ENCODE measurements around the gene C1orf159.

C1orf159 gene

DNA sequence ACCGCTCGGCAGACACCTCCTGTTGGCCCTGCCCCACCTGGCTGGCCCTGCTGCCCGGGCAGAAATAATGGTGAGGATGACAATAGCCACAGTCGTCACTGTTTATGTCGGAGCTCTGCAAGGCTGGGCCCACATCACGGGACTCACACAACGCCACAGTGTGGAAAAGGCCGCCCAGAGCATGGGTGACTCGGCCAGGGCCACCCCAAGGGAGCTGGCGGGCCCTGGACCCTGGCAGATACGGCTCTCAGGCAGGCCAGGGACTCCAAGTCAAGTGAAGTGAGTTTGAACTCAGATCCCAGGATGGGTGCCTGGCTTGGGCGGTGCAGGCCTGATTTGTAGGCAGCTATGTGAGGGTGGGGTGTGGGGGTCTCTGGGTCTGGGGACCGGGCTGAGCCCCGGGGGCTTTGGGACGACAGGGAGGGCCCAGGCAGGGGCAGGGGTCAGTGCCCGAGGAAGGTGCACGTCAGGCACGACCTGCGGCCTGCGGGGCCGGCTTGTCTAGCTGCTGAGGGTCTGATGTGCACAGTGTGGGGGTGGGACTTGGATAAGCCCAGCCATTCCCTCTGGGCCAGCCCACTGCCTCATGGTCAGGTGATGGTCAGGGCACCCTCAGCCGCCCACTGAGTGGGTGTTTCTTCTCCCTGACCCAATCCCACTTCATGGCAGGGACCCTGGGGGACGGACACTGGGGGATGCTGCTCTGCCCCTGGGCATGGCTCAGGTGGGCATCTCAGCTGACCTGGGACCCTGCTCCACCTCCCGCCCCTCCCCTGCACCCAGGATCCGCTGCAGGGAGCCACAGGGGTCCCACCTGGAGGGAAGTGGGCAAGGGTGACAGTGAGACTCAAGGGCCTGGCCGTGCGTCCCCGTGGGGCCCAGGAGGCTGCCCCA, 42.8 kb downstream of the C1orf159 start:
- no peak overlapping the region for H3K4me3 ChIP-seq (ENCODE audit: low read depth, low read length)
- DNase-seq (ENCODE audit: low read depth), result no peak
- TF ChIP-seq MYC (IDR thresholded peaks at IDR 0.05; ENCODE audit: low read depth, low read length) (no peak), POLR2A (IDR thresholded peaks at IDR 0.05; ENCODE audit: extremely low read depth, insufficient read length) (no peak)
- TF ChIP-seq, protein P1, sequence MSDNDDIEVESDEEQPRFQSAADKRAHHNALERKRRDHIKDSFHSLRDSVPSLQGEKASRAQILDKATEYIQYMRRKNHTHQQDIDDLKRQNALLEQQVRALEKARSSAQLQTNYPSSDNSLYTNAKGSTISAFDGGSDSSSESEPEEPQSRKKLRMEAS (IDR thresholded peaks at IDR 0.05; ENCODE audit: low read depth, low read length), result no peak
- TF ChIP-seq, protein P2, sequence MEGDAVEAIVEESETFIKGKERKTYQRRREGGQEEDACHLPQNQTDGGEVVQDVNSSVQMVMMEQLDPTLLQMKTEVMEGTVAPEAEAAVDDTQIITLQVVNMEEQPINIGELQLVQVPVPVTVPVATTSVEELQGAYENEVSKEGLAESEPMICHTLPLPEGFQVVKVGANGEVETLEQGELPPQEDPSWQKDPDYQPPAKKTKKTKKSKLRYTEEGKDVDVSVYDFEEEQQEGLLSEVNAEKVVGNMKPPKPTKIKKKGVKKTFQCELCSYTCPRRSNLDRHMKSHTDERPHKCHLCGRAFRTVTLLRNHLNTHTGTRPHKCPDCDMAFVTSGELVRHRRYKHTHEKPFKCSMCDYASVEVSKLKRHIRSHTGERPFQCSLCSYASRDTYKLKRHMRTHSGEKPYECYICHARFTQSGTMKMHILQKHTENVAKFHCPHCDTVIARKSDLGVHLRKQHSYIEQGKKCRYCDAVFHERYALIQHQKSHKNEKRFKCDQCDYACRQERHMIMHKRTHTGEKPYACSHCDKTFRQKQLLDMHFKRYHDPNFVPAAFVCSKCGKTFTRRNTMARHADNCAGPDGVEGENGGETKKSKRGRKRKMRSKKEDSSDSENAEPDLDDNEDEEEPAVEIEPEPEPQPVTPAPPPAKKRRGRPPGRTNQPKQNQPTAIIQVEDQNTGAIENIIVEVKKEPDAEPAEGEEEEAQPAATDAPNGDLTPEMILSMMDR (IDR thresholded peaks at IDR 0.05; ENCODE audit: low read depth, low read length), result no peak

DNA sequence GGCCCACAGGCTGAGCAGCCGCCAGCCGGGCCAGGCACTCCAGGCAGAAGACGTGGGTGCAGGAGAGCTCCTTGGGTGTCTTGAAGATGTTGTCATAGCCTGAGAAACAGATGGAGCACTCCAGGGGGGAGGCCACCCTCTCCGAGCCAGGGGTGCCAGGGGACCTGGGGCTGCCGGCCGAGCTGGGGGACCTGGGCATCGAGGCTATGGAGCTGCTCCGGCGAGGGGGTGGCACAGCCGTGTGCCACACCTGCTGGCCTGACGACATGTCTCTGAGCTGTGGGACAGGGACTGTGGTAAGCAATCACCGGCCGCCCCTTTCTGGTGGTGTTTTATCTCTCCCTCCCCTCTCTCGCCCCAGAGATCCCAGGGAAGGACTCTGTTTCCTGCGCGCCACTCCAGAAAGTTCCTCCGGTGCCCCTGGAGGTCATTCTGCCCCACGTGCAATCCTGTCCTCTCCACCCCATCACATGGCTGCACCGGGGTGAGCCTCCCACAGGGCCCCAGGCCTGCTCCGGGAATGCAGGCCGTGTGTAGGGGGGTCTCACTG, 43.5 kb downstream of the C1orf159 start:
- TF ChIP-seq MYC (IDR thresholded peaks at IDR 0.05; ENCODE audit: low read depth, low read length), result no peak
- no peak for TF ChIP-seq POLR2A (IDR thresholded peaks at IDR 0.05; ENCODE audit: extremely low read depth, insufficient read length)
- TF ChIP-seq, protein P2 (IDR thresholded peaks at IDR 0.05; ENCODE audit: low read depth, low read length), result no peak
- TF ChIP-seq, protein P1 (IDR thresholded peaks at IDR 0.05; ENCODE audit: low read depth, low read length), result no peak

DNA sequence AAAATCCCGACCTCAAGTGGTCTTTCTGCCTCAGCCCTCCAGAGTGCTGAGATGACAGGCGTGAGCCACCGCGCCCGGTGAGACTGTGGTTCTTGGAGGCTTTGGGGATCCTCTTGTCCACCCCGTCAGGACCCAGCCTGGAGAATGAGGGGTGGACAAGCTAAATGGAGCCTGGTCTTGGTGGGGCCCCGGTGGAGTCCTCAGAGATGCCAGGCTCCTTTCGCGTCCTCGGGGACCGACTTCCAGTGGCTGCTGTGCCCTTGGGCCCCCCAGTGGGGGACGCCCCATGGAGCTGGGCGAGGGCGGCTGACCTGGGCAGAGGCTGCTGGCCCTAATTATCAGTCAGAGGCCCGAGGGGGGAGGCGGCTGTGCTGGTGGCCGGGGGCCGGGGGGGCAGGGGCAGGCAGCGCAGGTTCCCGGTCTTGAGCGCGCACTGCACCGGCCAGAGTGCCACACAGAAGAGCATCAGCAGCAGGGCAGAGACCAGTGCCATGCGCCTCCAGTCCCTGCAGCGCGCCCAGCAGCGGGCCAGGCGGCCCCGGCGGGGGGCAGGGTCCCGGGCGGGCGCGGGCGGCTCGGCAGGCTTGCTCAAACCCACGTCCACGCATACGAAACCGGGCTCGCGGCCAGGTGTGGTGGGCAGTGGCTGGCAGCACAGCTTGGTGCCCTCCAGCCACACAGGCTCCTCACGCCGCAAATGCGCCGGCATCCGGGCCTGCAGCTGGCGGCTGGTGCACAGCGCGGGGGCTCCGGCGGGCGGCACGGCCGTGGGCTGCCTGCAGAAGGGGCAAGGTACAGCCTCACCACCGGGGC, 44.2 kb downstream of the C1orf159 start:
- TF ChIP-seq POLR2A (IDR thresholded peaks at IDR 0.05; ENCODE audit: extremely low read depth, insufficient read length), result no peak
- no peak for TF ChIP-seq MYC (IDR thresholded peaks at IDR 0.05; ENCODE audit: low read depth, low read length)
- TF ChIP-seq, protein P1 (IDR thresholded peaks at IDR 0.05; ENCODE audit: low read depth, low read length), result no peak
- TF ChIP-seq, protein P2 (IDR thresholded peaks at IDR 0.05; ENCODE audit: low read depth, low read length), result no peak
- DNase-seq (ENCODE audit: low read depth), result no peak
- H3K4me3 ChIP-seq (ENCODE audit: low read depth, low read length), result no peak overlapping the region

More for the DNA sequence above, 43.5 kb downstream of the C1orf159 start:
- no peak for DNase-seq (ENCODE audit: low read depth)
- no peak overlapping the region for H3K4me3 ChIP-seq (ENCODE audit: low read depth, low read length)

DNA sequence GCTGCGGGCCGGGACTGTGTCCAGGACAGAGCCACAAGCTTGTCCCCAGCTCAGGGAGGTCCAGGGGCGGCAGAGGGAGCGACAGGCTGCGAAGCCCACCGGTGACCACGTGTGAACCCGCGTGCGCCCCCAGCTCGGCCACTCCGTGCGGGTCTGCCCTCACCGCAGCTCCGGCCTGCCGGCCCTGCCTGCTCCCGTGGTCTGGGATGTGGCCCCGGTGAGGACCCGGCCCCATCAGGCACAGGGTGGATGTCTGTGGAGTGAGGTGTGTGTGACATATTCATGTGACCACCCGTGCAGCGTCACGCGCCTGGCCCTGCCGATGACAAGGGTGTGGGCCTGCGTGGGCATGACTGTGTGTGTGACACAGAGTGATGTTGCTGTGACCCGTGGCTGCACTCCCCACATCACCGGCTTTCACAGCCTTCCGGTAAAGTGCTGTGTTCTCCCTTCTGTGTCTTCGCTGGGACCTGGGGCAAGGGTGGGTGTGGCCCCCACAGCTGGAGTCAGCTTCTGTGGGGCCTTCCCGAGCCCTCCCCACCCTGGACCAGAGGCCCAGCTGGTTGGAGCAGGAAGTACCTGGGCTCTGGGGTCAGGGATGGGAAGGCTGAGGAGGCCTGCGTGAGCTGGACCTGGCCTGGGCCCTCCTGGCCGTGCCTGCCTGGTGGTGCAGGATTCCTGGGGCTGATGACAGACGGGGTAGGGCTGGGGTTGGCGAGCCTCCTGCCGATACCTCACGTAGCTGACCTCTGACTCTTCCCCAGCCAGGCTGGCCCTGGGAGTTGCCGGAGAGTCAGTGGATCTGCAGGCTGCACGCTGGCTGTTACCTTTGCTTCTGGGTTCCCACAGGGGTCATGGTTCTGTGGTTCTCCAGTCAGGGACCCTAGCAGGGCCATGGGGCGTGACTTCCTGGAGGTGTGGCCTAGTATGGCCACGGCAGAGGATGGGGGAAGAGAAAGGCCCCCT, 45.9 kb downstream of the C1orf159 start:
- no peak overlapping the region for H3K4me3 ChIP-seq (ENCODE audit: low read depth, low read length)
- TF ChIP-seq POLR2A (IDR thresholded peaks at IDR 0.05; ENCODE audit: extremely low read depth, insufficient read length), result no peak
- TF ChIP-seq, protein P2 (IDR thresholded peaks at IDR 0.05; ENCODE audit: low read depth, low read length), result no peak
- DNase-seq (ENCODE audit: low read depth), result no peak

DNA sequence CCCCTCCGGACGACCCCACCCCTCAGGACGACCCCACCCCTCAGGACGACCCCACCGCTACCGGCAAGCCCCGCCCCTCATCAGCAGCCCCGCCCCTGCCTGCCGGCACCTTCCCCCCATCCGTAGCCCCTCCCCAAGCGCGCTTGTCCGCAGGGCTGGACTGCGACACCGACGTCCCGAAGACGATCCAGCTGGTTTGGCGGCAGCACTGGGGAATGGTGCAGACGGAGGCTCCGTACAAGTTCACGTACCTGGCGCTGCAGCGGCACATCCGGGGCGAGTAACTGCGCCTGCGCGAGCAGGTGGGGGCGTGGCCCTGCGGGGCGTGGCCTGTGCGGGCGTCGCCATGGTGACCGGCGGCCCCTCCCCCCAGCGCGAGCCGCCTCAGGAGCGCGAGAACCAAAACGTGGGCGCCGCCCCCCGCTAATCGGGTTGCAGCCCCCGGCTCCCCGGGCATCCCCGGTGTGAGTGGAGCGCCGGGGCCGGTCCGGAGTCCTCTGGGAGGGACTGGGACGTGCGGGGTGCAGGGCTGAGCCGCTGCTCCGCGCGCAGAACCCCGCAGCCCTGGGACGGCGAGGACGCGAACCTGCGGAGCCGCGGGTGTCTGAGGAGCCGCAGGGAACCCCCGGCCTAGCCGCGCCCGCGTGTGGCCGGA, 46.7 kb downstream of the C1orf159 start:
- H3K4me3 ChIP-seq (ENCODE audit: low read depth, low read length), result no peak overlapping the region
- TF ChIP-seq, protein P2 (IDR thresholded peaks at IDR 0.05; ENCODE audit: low read depth, low read length), result no peak
- no peak for TF ChIP-seq MYC (IDR thresholded peaks at IDR 0.05; ENCODE audit: low read depth, low read length)
- TF ChIP-seq, protein P1 (IDR thresholded peaks at IDR 0.05; ENCODE audit: low read depth, low read length), result no peak
- no peak for TF ChIP-seq POLR2A (IDR thresholded peaks at IDR 0.05; ENCODE audit: extremely low read depth, insufficient read length)
- DNase-seq (ENCODE audit: low read depth), result peak; percentile 34
